ENCODE data around the gene PCDHA11. TPM values are rescaled to one million over a fixed set of nuclear protein-coding genes. Genes with fewer than 3 reads are reported as not detected.
A peak's percentile ranks its signal among the peaks of the same experiment; 100 is the strongest.

PCDHA11 gene
- polyA plus RNA-seq, 3 donors, result not detected

- intact Hi-C loops (cut with micrococcal nuclease), result no loop called here
- Mint-ChIP-seq H3K27ac (no peak within 1 kb of the TSS), H3K4me1 (no peaks in the 10 kb centered on the region), H3K9me3 (peaks cover 18 to 51% (median 41%) of the 10 kb centered on the region in 7 donors), H3K36me3 (no peaks in the 10 kb centered on the region), H3K27me3 (ENCODE audit: low read depth in 3 of 3) (peaks cover 5 to 12% (median 10%) of the 10 kb centered on the region in 3 donors), H3K4me3 (peak within 1 kb of the TSS in 1 of 2 donors; percentile 32)
- DNase-seq, result no peak
- Histone ChIP-seq H3K4me1 (ENCODE audit: control insufficient read depth in 1 of 2, insufficient read depth in 2 of 2, low read length in 2 of 2) (no peaks in the 10 kb centered on the region), H3K27ac (ENCODE audit: low read depth in 1 of 2, low read length in 2 of 2) (no peak within 1 kb of the TSS), H4K20me1 (ENCODE audit: insufficient read depth, low read length) (no peaks in the 10 kb centered on the region), H3K4me3 (replicated peaks in 1 of 3; ENCODE audit: low read depth in 2 of 3, low read length in 3 of 3) (no peak within 1 kb of the TSS), H3K9me3 (replicated peaks in 1 of 2; ENCODE audit: control insufficient read depth in 1 of 2, insufficient read depth in 1 of 2, low read length in 2 of 2) (peaks cover 37 to 45% of the 10 kb centered on the region in 2 donors), H3K79me2 (ENCODE audit: insufficient read depth, low read length) (no peaks in the 10 kb centered on the region), H3K27me3 (ENCODE audit: control insufficient read depth in 2 of 2, insufficient read depth in 2 of 2, low read length in 2 of 2) (peaks cover 0 to 13% of the 10 kb centered on the region in 2 donors), H3K4me2 (replicated peaks; ENCODE audit: extremely low read depth, low read length, poor library complexity, severe bottlenecking) (no peak within 1 kb of the TSS), H3K36me3 (replicated peaks in 1 of 2; ENCODE audit: control insufficient read depth in 1 of 2, insufficient read depth in 2 of 2, low read length in 2 of 2) (no peaks in the 10 kb centered on the region), H3K9ac (ENCODE audit: insufficient read depth, low read length, poor library complexity, severe bottlenecking) (no peak within 1 kb of the TSS), H2AFZ (ENCODE audit: insufficient read depth, low read depth, low read length, poor library complexity, severe bottlenecking) (no peak within 1 kb of the TSS)
- 23% methylated on average over 17 of the region's 44 CpGs for WGBS (ENCODE audit: insufficient coverage)
- no peak for TF ChIP-seq CTCF (IDR thresholded peaks at IDR 0.05)
Measured at GRCh38 chr5:140855772-140856674, 12.7 kb upstream of the PCDHA11 start, which contains the start of gene PCDHA10. PCDHA10 (plus strand) TSS chr5:140855897; CDS start chr5:140856049, 152 bp downstream.

- Histone ChIP-seq H3K9me3 (replicated peaks in 1 of 2; ENCODE audit: control insufficient read depth in 1 of 2, insufficient read depth in 1 of 2, low read length in 2 of 2) (peaks cover 49 to 58% of the 10 kb centered on the region in 2 donors), H3K27me3 (ENCODE audit: control insufficient read depth in 2 of 2, insufficient read depth in 2 of 2, low read length in 2 of 2) (peaks cover 0 to 13% of the 10 kb centered on the region in 2 donors), H2AFZ (ENCODE audit: insufficient read depth, low read depth, low read length, poor library complexity, severe bottlenecking) (no peak overlapping the region), H3K4me3 (replicated peaks in 1 of 3; ENCODE audit: low read depth in 2 of 3, low read length in 3 of 3) (no peak overlapping the region), H3K9ac (ENCODE audit: insufficient read depth, low read length, poor library complexity, severe bottlenecking) (no peak overlapping the region), H3K79me2 (ENCODE audit: insufficient read depth, low read length) (no peaks in the 10 kb centered on the region), H3K36me3 (replicated peaks in 1 of 2; ENCODE audit: control insufficient read depth in 1 of 2, insufficient read depth in 2 of 2, low read length in 2 of 2) (no peaks in the 10 kb centered on the region), H3K27ac (ENCODE audit: low read depth in 1 of 2, low read length in 2 of 2) (no peak overlapping the region), H4K20me1 (ENCODE audit: insufficient read depth, low read length) (no peaks in the 10 kb centered on the region), H3K4me2 (replicated peaks; ENCODE audit: extremely low read depth, low read length, poor library complexity, severe bottlenecking) (no peak overlapping the region), H3K4me1 (ENCODE audit: control insufficient read depth in 1 of 2, insufficient read depth in 2 of 2, low read length in 2 of 2) (no peaks in the 10 kb centered on the region)
- intact Hi-C loops (cut with micrococcal nuclease), result no loop called here
- TF ChIP-seq CTCF (IDR thresholded peaks at IDR 0.05), result no peak
- Mint-ChIP-seq H3K4me1 (no peaks in the 10 kb centered on the region), H3K27me3 (ENCODE audit: low read depth in 3 of 3) (peaks cover 5 to 12% (median 10%) of the 10 kb centered on the region in 3 donors), H3K9me3 (peaks cover 28 to 61% (median 52%) of the 10 kb centered on the region in 7 donors), H3K27ac (peak overlapping the region in 1 of 7 donors; percentile 28), H3K36me3 (no peaks in the 10 kb centered on the region), H3K4me3 (no peak overlapping the region)
- WGBS (ENCODE audit: insufficient coverage), result 55% methylated on average over 84 of the region's 94 CpGs
- no peak for DNase-seq
Measured at GRCh38 chr5:140857177-140857986, 11.4 kb upstream of the PCDHA11 start.
